NCI-H510A (cell line): ENCODE measurements around the gene HMOX2.

Experiments used
- DNase-seq: peaks from one replicate; lab custom pipeline; 2025; lab: John Stamatoyannopoulos, UW

HMOX2 gene

DNA sequence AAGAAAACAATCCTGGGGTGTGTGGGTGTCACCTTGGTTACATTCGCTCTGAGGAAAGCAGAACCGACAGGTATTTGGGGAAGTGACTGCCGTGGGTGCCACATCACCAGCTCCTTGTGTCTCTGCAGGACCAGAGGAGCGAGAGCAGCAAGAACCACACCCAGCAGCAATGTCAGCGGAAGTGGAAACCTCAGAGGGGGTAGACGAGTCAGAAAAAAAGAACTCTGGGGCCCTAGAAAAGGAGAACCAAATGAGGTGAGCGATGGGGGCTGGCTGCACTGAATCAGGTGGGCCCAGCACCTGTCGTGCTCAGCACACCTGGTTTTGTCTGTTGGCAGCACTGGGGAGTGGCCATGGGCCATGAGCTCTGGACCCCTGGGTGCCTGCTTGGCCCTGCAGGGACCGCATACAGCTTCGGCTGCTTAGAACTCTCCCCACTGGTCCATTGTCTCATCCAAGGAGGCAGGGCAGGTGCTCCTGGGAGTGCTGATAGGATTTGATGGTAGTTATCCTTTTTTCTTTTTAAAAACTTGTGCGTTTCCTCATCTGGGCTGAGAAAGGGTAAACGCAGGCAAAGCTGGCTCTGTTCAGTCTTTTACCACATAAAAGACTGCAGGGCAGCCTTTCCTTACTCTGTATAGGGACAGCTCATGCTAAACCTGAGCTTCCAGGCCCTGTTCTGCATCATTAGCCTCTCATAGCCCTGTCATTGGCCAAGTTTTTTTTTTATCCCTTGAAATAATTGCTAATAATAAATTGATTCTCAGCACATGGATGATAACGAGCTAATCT lies 29.4 kb downstream of the HMOX2 start:
- no peak for DNase-seq

DNA sequence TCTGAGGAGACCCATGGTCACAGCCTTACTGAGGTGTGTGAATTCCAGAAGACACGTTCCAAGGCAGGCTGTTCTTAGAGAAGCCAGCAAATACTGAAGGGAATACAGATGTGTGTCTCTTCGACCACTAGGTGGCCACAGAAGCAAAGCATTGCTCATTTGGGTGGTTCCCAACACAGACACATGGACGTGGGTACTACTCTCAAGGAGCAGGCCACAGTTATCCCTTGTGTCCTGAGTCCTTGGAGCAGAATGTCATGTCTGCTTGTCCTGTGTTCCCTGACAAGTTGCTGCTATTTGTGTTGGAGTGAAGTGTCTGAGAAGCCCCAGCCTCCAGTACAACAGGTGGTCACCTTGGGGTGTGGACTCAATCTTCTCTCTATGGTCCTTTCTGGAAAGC lies 30.3 kb downstream of the HMOX2 start:
- DNase-seq, result no peak

DNA sequence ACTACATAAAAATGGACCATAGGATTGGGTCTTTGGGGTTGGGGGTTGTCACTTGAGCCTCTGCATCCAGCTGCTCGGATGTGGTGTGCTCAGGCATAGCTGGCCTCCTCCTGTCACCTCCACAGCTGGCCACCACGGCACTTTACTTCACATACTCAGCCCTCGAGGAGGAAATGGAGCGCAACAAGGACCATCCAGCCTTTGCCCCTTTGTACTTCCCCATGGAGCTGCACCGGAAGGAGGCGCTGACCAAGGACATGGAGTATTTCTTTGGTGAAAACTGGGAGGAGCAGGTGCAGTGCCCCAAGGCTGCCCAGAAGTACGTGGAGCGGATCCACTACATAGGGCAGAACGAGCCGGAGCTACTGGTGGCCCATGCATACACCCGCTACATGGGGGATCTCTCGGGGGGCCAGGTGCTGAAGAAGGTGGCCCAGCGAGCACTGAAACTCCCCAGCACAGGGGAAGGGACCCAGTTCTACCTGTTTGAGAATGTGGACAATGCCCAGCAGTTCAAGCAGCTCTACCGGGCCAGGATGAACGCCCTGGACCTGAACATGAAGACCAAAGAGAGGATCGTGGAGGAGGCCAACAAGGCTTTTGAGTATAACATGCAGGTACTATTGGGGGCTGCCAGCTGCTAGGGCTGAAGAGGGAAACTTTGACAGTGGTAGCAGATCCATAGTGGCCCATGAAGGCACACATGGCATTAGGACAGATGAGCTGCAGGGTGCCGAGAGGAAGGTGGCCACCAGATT lies 31.6 kb downstream of the HMOX2 start:
- DNase-seq, result peak; percentile 71

GRCh38 chr16:4508806-4509205 lies 32.6 kb downstream of the HMOX2 start:
- DNase-seq, result no peak

- no peak for DNase-seq
These were observed 33.2 kb downstream of the HMOX2 start for GRCh38 chr16:4509420-4509819.

- no peak for DNase-seq
These were observed 33.9 kb downstream of the HMOX2 start for GRCh38 chr16:4510131-4510530.

- no peak for DNase-seq
These were observed 34.7 kb downstream of the HMOX2 start for GRCh38 chr16:4510747-4511426.

DNA sequence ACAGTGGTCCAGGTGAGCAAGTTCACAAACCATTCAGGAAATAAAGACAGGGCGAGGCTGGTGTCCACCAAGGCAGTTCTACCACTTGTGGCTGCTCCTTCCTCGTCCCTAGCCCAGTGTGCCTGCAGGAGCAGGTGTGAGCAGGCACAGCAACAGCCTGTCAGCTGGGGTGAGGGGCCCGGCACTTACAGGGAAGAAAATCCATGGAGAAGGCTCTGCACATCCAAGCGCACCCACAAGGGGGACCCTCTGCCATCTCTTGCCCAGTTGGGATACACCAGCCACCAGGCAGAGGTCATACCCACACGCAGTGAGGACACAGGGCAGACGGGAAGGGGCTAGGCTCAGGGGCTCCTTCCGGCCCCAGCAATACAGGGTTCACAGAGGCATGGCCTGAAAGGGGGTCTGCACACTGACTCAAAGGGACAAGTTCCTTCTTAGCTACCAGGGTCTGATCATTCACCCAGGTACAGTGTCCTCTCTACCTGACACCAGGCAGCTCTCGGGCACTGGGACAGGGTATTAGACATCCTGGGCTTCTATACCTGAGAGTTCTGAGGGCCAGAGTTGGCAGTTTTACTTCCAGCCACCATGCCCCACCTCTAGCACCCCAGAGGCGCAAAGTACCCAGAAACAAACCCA lies 35.4 kb downstream of the HMOX2 start:
- no peak for DNase-seq

DNA sequence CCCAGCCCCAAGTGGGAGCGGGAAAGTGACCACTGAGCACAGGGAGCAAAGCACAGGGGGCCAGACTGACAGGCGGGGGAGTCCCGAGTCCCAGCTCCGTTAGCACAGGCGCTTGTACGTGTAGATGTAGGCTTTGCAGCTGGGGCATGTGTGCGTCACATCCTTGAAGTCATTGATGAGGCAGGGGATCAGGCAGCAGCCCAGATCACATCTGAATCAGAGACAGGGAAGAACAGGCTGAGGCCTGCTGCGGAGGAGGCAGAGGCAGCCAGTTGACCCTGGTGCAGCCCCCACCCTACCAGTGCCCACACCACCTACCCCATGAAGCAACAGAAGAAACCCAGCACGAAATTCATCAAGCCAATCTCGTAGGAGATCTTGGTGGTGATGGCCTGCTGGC lies 36.3 kb downstream of the HMOX2 start:
- DNase-seq, result no peak

DNA sequence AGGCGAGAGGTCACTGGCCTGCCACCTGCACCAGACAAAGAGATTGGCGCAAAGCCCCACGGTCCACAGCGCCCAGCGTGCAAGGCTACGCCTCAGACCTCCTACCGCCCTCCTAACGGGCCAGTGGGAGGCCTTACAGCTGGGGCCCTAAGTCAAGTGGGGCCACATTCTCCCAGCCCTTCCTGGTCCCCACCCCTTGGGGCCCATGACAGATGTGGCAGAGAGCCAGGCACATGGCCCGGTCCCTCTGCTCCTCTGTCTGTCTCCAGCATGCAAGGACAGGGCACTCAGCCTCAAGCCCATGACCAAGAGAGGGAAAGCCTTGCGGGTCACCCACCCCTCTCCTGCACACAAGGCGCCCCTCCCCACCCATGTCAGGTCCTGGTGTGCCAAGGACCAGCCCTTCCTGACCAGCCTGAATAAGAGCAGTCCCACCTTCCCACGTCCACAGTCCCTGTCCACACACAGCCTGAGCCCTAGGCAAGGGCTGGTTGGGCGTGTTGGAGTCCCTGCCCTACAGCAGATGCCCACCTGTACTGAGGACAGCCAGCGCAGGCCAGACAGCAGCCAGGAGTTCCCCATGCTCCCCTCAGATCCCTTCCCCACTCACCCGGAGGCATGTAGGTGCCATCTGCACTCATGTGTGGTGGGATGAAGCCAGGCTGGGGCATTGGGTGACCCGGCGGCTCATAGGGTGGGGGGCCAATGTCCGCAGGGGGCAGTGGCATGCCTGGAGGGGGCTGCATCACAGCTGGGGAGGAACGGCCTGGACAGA lies 37.1 kb downstream of the HMOX2 start:
- DNase-seq, result no peak

DNA sequence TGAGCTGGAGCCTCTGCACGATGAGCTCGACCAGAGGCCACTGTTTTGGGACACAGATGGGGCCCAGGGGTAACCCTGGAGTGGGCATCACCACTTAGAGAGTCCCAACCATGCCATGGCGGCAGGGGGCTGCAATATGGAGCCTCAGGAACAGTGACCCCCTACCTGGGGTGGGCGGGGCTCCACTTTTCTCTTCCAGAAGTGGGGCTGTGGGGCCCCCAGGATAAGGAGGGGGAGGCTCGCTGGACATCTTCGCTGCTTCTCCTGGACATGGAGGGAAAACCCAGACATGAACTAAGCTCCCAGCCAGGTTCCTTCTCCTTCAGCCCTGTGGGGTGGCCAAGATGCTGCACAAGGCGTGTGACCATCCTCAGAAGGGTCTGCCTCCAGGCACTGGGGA lies 37.7 kb downstream of the HMOX2 start:
- DNase-seq, result no peak

- DNase-seq, result no peak
These were observed 38.4 kb downstream of the HMOX2 start for GRCh38 chr16:4514606-4515005.

DNA sequence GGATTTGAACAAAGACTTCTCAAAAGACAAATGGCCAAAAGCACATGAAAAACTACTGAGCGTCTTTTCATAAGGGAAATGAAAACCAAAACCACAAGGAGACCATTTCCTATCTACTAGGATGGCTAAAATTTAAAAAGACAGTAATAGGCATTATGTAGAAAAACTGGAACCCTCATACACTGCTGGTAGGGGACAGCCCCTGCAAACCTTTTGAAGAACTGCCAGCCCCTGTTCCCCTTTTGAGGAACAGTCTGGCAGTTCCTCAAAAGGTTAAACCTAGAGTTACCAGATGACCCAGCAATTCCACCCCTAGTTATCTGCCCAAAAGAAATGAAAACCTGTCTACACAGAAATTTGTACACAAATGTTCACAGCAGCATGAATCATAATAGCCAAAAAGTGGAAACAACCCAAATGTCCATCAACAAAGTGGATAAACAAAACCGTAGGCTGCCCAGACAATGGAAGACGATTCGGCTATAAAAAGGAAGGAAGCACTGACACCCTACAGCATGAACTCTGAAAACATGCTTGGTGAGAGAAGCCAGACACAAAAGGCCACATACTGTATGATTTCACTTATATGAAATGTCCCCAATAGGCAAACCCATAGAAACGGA lies 39.5 kb downstream of the HMOX2 start:
- no peak for DNase-seq

DNA sequence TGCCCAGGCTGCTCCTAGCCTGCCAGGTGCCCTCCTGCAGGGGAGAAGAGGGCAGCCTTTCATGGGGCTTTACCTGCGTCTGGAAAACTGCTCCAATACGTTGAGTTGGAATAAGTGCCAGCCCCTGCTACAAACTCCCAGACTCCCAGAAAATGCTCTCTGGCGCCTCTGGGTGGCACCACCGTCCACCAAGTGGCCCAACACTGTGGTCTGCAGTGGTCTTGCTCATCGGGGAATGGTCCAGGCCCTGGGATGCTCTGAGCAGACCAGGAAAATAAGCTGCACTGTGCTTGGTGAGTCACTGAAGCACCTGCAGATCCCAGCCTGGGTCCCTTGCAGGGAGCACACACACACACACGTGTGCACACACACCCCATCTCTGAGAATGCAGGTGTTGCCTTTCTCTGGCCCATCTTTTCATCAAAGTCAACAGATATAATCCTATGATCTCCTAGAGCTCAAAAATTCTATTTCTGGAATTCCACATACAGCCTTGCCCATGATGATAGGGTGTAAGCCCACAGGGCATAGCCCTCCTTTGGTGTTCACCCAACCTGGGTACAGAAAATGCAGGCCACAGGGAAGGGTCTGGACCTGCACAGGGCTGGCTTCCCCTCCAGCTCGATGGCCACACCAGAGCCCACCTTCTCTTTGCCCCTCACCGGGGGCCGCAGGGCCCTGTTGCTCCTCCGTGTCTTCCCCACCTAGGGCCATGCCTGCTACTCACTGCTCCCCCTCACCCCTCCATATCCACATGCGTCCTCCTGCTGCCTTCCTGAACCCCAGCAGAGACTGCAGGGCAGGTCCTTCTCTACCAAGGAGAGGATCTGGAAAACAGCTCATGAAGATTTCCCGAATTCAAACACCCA lies 41.8 kb downstream of the HMOX2 start:
- no peak for DNase-seq

DNA sequence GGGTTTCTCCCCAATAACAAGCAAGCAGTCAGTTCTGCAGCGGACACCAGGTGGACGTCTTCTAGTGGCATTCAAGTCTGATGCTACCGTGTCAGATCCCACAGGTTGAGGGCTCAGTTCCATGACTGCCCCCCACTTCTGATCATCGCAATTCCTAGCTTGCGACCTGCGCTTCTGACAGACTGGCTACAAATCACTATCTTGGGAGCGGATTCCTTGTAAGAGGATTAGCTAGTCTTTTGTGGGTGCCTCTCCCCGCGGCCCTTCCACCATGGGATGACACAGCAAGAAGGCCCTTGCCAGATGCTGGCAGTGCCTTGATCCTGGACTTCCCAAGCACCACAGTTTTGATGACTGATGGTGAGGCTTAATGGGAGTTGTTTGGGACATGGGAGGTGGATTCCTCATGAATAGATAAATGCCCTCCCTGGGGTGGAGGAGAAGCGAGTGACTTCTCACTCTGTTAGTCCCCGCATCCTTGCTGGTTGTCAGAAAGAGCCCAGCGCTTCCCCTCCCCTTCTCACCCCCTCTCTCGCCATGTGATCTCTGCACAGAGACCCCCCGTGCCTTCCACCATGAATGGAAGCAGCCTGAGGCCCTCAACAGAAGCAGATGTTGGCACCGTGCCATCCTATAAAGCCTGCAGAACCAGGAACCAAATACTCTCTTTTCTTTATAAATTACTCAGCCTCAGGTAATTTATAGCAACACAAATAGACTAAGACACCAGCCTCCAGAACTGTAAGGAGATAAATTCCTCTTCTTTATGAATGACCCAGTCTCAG lies 43.3 kb downstream of the HMOX2 start:
- DNase-seq, result no peak

DNA sequence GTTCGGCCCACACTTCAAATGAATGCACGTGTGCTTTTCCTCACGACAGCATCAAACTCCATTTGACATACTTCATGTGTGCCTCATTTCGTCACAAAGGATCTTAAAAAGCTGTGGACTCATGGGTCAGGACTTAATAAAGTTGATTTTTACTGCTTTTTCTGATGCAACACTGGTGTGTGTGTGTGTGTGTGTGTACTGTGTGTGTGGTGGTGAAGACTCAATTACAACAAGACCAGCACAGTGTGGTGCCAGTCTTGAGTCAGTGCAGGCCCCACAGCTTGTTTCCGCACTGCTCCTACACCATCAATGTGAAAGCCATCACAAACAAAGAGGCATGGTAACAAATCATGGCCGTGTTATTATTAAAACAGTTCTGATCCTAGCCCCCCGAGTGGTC lies 44.7 kb downstream of the HMOX2 start:
- no peak for DNase-seq

DNA sequence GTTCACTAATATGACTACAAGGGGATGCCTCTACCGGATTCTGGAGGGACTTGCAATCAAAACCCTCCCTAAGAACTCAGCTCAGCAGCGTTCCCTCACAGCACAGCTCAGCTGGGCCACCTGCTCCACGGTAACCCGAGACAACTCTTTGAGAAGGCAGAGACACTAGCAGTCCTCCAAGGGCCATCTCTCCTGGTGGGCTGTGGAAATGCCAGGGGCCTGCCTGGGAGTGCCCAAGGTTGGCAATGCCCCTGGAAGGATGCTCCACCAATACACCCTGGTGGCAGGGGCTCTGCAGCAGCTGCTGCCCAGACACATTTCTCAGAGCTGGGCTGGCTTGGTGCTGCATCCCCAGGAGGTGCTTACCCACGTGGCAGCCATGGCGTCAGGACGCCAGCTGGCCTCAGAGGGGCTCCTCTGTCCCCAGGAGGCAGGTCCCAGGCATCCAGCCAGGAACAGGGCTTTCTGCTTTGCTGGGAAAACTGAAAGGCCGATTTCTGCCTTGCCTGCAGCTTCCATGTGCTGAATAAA lies 45.9 kb downstream of the HMOX2 start:
- no peak for DNase-seq

DNA sequence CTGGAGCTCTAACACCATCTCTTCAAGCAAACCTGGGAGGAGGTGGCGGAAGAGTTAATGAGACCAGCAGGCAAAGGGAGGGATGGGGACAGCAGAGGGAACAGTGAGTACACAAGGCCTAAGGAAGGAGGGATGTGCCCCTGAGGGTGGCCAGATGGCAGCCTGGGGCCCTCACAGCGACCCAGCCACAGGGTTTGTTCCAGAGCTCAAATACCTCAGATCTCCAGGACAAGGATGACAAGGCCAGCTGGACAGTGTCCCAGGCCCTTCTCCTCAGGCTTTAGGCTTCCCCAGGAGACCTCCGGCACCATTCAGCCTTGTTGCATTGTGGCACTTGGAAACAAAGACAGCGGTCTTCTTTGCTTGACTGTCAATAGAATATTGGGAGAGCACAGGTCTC lies 47.5 kb downstream of the HMOX2 start:
- DNase-seq, result no peak

GRCh38 chr16:4524571-4524970 lies 48.4 kb downstream of the HMOX2 start:
- no peak for DNase-seq
